HG03135 (cell line): ENCODE data around the gene AFF1.
"Not testable (repeated sequence)": the region's sequence is repeated elsewhere in the genome, so short reads cannot be mapped to it uniquely, and the experiment has no call there.

Experiments used
- ATAC-seq: cut with Tn5 transposase; IDR thresholded peaks from one replicate; pipeline ENCODE4 v1.9.1; 2021; ENCODE audit warnings: mild to moderate bottlenecking, moderate library complexity; ENCODE audit not compliant: unreplicated experiment

The AFF1 gene

GRCh38 chr4:86977621-86978184, 42.9 kb downstream of the AFF1 start:
- peak; percentile 84 for ATAC-seq

GRCh38 chr4:86978709-86979108, 43.9 kb downstream of the AFF1 start:
- no peak for ATAC-seq

GRCh38 chr4:86980230-86980629, 45.4 kb downstream of the AFF1 start:
- ATAC-seq, result no peak

- no peak for ATAC-seq
Observed at GRCh38 chr4:86981789-86982188, 47.0 kb downstream of the AFF1 start.

GRCh38 chr4:86985852-86986251, 51.0 kb downstream of the AFF1 start:
- ATAC-seq, result not testable (repeated sequence)

GRCh38 chr4:86989658-86990057, 54.8 kb downstream of the AFF1 start:
- ATAC-seq, result not testable (repeated sequence)

- no peak for ATAC-seq
Observed at GRCh38 chr4:86990510-86990909, 55.7 kb downstream of the AFF1 start.

GRCh38 chr4:86991994-86992393, 57.2 kb downstream of the AFF1 start:
- ATAC-seq, result no peak

GRCh38 chr4:86993909-86994681, 59.3 kb downstream of the AFF1 start:
- no peak for ATAC-seq

- ATAC-seq, result no peak
Observed at GRCh38 chr4:86994686-86995085, 59.9 kb downstream of the AFF1 start.

- ATAC-seq, result not testable (repeated sequence)
Observed at GRCh38 chr4:86996510-86996909, 61.7 kb downstream of the AFF1 start.

GRCh38 chr4:86999136-86999643, 64.4 kb downstream of the AFF1 start:
- no peak for ATAC-seq

- no peak for ATAC-seq
Observed at GRCh38 chr4:87002682-87003043, 67.9 kb downstream of the AFF1 start.

GRCh38 chr4:87003266-87003665, 68.5 kb downstream of the AFF1 start:
- ATAC-seq, result no peak

- ATAC-seq, result no peak
Observed at GRCh38 chr4:87005369-87005689, 70.5 kb downstream of the AFF1 start.

GRCh38 chr4:87005690-87006425, 71.0 kb downstream of the AFF1 start:
- ATAC-seq, result no peak

- peak; percentile 58 for ATAC-seq
Observed at GRCh38 chr4:87006426-87006675, 71.5 kb downstream of the AFF1 start.

- peak; percentile 65 for ATAC-seq
Observed at GRCh38 chr4:87006676-87007527, 72.1 kb downstream of the AFF1 start.

- no peak for ATAC-seq
Observed at GRCh38 chr4:87007528-87008446, 73.0 kb downstream of the AFF1 start.

- ATAC-seq, result no peak
Observed at GRCh38 chr4:87009095-87009648, 74.4 kb downstream of the AFF1 start.
